HG03095 (cell line): ENCODE measurements around the gene RAB26.

Experiments
- ATAC-seq: cut with Tn5 transposase; IDR thresholded peaks from one replicate; pipeline ENCODE4 v1.9.1; 2021; ENCODE audit warnings: moderate library complexity; ENCODE audit not compliant: unreplicated experiment

RAB26 gene

GRCh38 chr16:2178321-2179106 lies 30.1 kb downstream of the RAB26 start:
- no peak for ATAC-seq

- no peak for ATAC-seq
These were observed 30.7 kb downstream of the RAB26 start for GRCh38 chr16:2179107-2179501.

- ATAC-seq: no peak
These were observed 31.2 kb downstream of the RAB26 start for GRCh38 chr16:2179576-2179975.

- no peak for ATAC-seq
These were observed 32.0 kb downstream of the RAB26 start for GRCh38 chr16:2180461-2180860.

GRCh38 chr16:2180962-2181923 lies 32.8 kb downstream of the RAB26 start:
- ATAC-seq: no peak

- ATAC-seq: no peak
These were observed 33.5 kb downstream of the RAB26 start for GRCh38 chr16:2181952-2182351.

- ATAC-seq: no peak
These were observed 35.2 kb downstream of the RAB26 start for GRCh38 chr16:2183671-2184070.

GRCh38 chr16:2184346-2184745 lies 35.9 kb downstream of the RAB26 start:
- ATAC-seq: no peak

- ATAC-seq: no peak
These were observed 36.5 kb downstream of the RAB26 start for GRCh38 chr16:2184962-2185361.

- no peak for ATAC-seq
These were observed 37.6 kb downstream of the RAB26 start for GRCh38 chr16:2186064-2186463.

- no peak for ATAC-seq
These were observed 38.1 kb downstream of the RAB26 start for GRCh38 chr16:2186505-2186904.

GRCh38 chr16:2187212-2187611 lies 38.8 kb downstream of the RAB26 start:
- no peak for ATAC-seq

GRCh38 chr16:2188395-2188794 lies 40.0 kb downstream of the RAB26 start:
- ATAC-seq: no peak

GRCh38 chr16:2189252-2189893 lies 40.9 kb downstream of the RAB26 start:
- no peak for ATAC-seq

- no peak for ATAC-seq
These were observed 41.7 kb downstream of the RAB26 start for GRCh38 chr16:2190002-2190658.

GRCh38 chr16:2190659-2191445 lies 42.4 kb downstream of the RAB26 start:
- no peak for ATAC-seq

- no peak for ATAC-seq
These were observed 43.0 kb downstream of the RAB26 start for GRCh38 chr16:2191446-2191706.

GRCh38 chr16:2194166-2194834 lies 45.9 kb downstream of the RAB26 start:
- no peak for ATAC-seq

- ATAC-seq: no peak
These were observed 46.5 kb downstream of the RAB26 start for GRCh38 chr16:2194852-2195321.
